Panc1 (cell line): Measurements from ENCODE around the gene EHD3. TPM values are rescaled to one million over a fixed set of nuclear protein-coding genes. Genes with fewer than 3 reads are reported as not detected.

Experiments used
- ATAC-seq: fragments of 200-7000 bp; cut with Tn5 transposase; 2 replicates; pipeline ENCODE4 v1.9.1; 2020; ENCODE audit warnings: mild to moderate bottlenecking, moderate library complexity
- BruUV-seq: library from RNA; stranded (reverse); fragments of 400-500 nt; replicated peaks from 2 replicates; lab custom pipeline; 2021; lab: Mats Ljungman, UMichigan
- CTCF ChIA-PET: fragments of 300-600 bp; sonication (Branson Sonifier 250); formaldehyde crosslinking; loops from one replicate; lab custom pipeline; 2022; ENCODE audit warnings: antibody characterized with exemption; lab: Charles Lee
- POLR2A ChIA-PET: fragments of 300-600 bp; sonication (Branson Sonifier 250); formaldehyde crosslinking; loops from one replicate; lab custom pipeline; 2022; ENCODE audit warnings: antibody characterized with exemption; lab: Charles Lee
- DNase-seq: peaks from one replicate; pipeline ENCODE4 v3.0.0-alpha.2; 2010; ENCODE audit warnings: low read depth, low spot score
- H3K27ac ChIP-seq: 2 replicates; pipeline ENCODE4 v1.5.1; 2011; ENCODE audit warnings: mild to moderate bottlenecking, low read length, inconsistent platforms
- H3K27me3 ChIP-seq: fragments of 200-500 bp; sonication (Bioruptor generic); 2 replicates; pipeline ENCODE4 v1.6.0; 2014; ENCODE audit warnings: low read length, inconsistent platforms; ENCODE audit not compliant: control insufficient read depth, insufficient read depth
- H3K36me3 ChIP-seq: fragments of 200-500 bp; sonication (Bioruptor generic); 2 replicates; pipeline ENCODE4 v1.5.1; 2014; ENCODE audit warnings: inconsistent platforms, mild to moderate bottlenecking, low read length, moderate library complexity; ENCODE audit not compliant: control insufficient read depth, insufficient read depth
- H3K4me1 ChIP-seq: 2 replicates; pipeline ENCODE4 v1.5.1; 2011; ENCODE audit warnings: inconsistent platforms, mild to moderate bottlenecking, low read length, moderate library complexity; ENCODE audit not compliant: control insufficient read depth, insufficient read depth
- H3K4me3 ChIP-seq, 2 experiments: 2 replicates each; pipeline ENCODE4 v1.5.1; 2011 to 2012; ENCODE audit warnings: low read depth in 2 of 2, low read length in 2 of 2, mild to moderate bottlenecking in 2 of 2, inconsistent platforms in 1 of 2, moderate library complexity in 1 of 2
- H3K9me3 ChIP-seq: fragments of 200-500 bp; sonication (Bioruptor generic); 2 replicates; pipeline ENCODE4 v1.5.1; 2014; ENCODE audit warnings: low read depth, mild to moderate bottlenecking, inconsistent platforms, low read length, moderate library complexity; ENCODE audit not compliant: control insufficient read depth, insufficient read depth
- POLR2AphosphoS5 ChIP-seq: IDR thresholded peaks from 2 replicates; pipeline ENCODE4 v1.6.1; 2012; ENCODE audit warnings: mild to moderate bottlenecking, low read depth, low read length, moderate library complexity
- SIN3A ChIP-seq: IDR thresholded peaks from 2 replicates; pipeline ENCODE4 v1.6.1; 2012; ENCODE audit warnings: low read depth, mild to moderate bottlenecking, low read length, moderate library complexity, borderline replicate concordance; ENCODE audit not compliant: insufficient read depth
- TCF7L2 ChIP-seq: IDR thresholded peaks from 2 replicates; pipeline ENCODE4 v1.6.1; 2011; ENCODE audit warnings: mild to moderate bottlenecking, low read depth, low read length, inconsistent platforms
- in situ Hi-C: cut with HindIII; loops from 2 replicates; pipeline ENCODE4 v1.10.0; 2016; ENCODE audit warnings: low sequenced_read_pairs, low pct_unique_long_range_greater_than_20kb
- intact Hi-C: fragments of 100-400 bp; cut with micrococcal nuclease; formaldehyde crosslinking; loops from one replicate; pipeline ENCODE4 v1.10.0; 2022; ENCODE audit not compliant: unreplicated experiment
- total RNA-seq: library from RNA; stranded (reverse); gene quantifications from one replicate; pipeline ENCODE4 v1.2.1, GENCODE V29; 2021; ENCODE audit not compliant: unreplicated experiment
- TF ChIP-seq, protein P1 (sequence below), 2 experiments: IDR thresholded peaks; 2 replicates each; pipeline ENCODE4 v1.6.1; 2011 to 2012; ENCODE audit warnings: low read depth in 2 of 2, control low read depth in 1 of 2, low read length in 1 of 2, mild to moderate bottlenecking in 1 of 2, moderate library complexity in 1 of 2; ENCODE audit not compliant: insufficient read depth in 1 of 2
- TF ChIP-seq, protein P2 (sequence below): fragments of 450-650 bp; IDR thresholded peaks from 2 replicates; pipeline ENCODE4 v1.5.1; 2017; ENCODE audit warnings: mild to moderate bottlenecking

The EHD3 gene
- total RNA-seq, 1 experiment from 2014 or later: 2.6 TPM

DNA sequence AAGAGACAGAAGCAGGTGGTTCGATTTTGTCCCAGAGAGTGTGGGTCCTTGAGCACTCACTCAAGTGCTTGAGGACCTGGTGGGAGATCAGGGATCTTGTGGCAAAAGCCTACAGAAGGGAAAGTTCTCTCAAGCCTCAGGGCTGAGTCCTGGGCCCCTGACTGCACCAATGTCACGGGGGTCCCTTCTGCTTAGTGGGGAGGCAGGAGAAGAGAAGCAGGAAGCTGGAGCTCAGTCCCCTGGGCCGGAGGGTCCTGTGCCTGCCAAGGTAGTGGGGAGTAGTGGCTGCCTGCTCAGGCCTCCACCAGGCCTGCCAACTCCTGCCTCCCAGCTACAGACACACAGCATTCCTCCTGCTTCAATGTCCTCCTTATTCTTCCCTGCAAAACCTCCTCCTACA, 28.3 kb upstream of the EHD3 start:
- ATAC-seq: no peak
- no peaks in the 10 kb centered on the region for H3K4me1 ChIP-seq
- no TSS peak for BruUV-seq
- H3K27me3 ChIP-seq: peaks cover 2% of the 10 kb centered on the region; the same call in 1 of the 2 replicates
- no peak overlapping the region for H3K27ac ChIP-seq
- in situ Hi-C loops: no loop called here
- POLR2A ChIA-PET: no interaction called here
- H3K4me3 ChIP-seq: no peak overlapping the region
- no peaks in the 10 kb centered on the region for H3K36me3 ChIP-seq
- intact Hi-C loops: no loop called here
- TF ChIP-seq, protein P1, sequence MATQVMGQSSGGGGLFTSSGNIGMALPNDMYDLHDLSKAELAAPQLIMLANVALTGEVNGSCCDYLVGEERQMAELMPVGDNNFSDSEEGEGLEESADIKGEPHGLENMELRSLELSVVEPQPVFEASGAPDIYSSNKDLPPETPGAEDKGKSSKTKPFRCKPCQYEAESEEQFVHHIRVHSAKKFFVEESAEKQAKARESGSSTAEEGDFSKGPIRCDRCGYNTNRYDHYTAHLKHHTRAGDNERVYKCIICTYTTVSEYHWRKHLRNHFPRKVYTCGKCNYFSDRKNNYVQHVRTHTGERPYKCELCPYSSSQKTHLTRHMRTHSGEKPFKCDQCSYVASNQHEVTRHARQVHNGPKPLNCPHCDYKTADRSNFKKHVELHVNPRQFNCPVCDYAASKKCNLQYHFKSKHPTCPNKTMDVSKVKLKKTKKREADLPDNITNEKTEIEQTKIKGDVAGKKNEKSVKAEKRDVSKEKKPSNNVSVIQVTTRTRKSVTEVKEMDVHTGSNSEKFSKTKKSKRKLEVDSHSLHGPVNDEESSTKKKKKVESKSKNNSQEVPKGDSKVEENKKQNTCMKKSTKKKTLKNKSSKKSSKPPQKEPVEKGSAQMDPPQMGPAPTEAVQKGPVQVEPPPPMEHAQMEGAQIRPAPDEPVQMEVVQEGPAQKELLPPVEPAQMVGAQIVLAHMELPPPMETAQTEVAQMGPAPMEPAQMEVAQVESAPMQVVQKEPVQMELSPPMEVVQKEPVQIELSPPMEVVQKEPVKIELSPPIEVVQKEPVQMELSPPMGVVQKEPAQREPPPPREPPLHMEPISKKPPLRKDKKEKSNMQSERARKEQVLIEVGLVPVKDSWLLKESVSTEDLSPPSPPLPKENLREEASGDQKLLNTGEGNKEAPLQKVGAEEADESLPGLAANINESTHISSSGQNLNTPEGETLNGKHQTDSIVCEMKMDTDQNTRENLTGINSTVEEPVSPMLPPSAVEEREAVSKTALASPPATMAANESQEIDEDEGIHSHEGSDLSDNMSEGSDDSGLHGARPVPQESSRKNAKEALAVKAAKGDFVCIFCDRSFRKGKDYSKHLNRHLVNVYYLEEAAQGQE (IDR thresholded peaks at IDR 0.05; ENCODE audit: insufficient read depth in 1 of 2, low read depth in 2 of 2, low read length in 1 of 2): no peak
- TF ChIP-seq, protein P2, sequence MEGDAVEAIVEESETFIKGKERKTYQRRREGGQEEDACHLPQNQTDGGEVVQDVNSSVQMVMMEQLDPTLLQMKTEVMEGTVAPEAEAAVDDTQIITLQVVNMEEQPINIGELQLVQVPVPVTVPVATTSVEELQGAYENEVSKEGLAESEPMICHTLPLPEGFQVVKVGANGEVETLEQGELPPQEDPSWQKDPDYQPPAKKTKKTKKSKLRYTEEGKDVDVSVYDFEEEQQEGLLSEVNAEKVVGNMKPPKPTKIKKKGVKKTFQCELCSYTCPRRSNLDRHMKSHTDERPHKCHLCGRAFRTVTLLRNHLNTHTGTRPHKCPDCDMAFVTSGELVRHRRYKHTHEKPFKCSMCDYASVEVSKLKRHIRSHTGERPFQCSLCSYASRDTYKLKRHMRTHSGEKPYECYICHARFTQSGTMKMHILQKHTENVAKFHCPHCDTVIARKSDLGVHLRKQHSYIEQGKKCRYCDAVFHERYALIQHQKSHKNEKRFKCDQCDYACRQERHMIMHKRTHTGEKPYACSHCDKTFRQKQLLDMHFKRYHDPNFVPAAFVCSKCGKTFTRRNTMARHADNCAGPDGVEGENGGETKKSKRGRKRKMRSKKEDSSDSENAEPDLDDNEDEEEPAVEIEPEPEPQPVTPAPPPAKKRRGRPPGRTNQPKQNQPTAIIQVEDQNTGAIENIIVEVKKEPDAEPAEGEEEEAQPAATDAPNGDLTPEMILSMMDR: no peak
- TF ChIP-seq POLR2AphosphoS5 (no peak), SIN3A (no peak), TCF7L2 (no peak)
- no peaks in the 10 kb centered on the region for H3K9me3 ChIP-seq
- no peak for DNase-seq
- CTCF ChIA-PET: no interaction called here

DNA sequence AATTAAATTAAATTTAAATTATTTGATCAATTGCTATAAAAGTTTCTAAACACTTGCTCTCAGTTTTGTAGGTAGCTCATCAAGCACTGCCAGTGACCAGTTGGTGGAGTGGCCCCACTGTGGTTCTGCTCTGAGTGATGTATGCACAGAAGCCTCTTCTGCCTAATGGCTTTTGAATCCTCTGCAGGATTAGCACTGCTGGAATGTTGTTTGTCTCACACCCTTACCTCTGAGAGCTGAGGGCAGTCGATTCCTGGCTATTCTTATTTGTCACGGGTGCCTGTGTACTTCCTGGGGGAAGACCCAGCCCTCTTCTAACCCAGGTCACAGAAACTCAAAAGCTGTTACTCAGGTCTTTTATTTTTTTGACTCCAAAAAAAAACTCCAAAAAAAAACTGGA, 26.2 kb upstream of the EHD3 start:
- H3K4me3 ChIP-seq: no peak overlapping the region
- ChIA-PET POLR2A (no interaction called here), CTCF (no interaction called here)
- no peaks in the 10 kb centered on the region for H3K4me1 ChIP-seq
- H3K27ac ChIP-seq: no peak overlapping the region
- TF ChIP-seq TCF7L2 (no peak), POLR2AphosphoS5 (no peak), SIN3A (no peak)
- TF ChIP-seq, protein P1 (IDR thresholded peaks at IDR 0.05; ENCODE audit: insufficient read depth in 1 of 2, low read depth in 2 of 2, low read length in 1 of 2): no peak
- TF ChIP-seq, protein P2: no peak
- ATAC-seq (no peak), DNase-seq (no peak)
- no TSS peak for BruUV-seq
- no peaks in the 10 kb centered on the region for H3K9me3 ChIP-seq
- H3K36me3 ChIP-seq: no peaks in the 10 kb centered on the region
- intact Hi-C loops (no loop called here), in situ Hi-C loops (no loop called here)
- H3K27me3 ChIP-seq: peaks cover 2% of the 10 kb centered on the region; the same call in 1 of the 2 replicates
